Measurements from ENCODE around the gene PTPN14. TPM values are rescaled to one million over a fixed set of nuclear protein-coding genes. Genes with fewer than 3 reads are reported as not detected.
A peak's percentile ranks its signal among the peaks of the same experiment; 100 is the strongest.

PTPN14 gene
- total and polyA plus RNA-seq, 3 donors from 2014 or later = 14.8 to 59.2 (median 42.2) TPM

- no peak for TF ChIP-seq CTCF (IDR thresholded peaks at IDR 0.05)
- no peak for TF ChIP-seq POLR2A (IDR thresholded peaks at IDR 0.05)
- DNase-seq = no peak
- WGBS, 2 donors = 88 to 92% methylated on average over 5 of the region's 5 CpGs
- Histone ChIP-seq H3K4me1 (no peaks in the 10 kb centered on the region), H3K27ac (no peak overlapping the region), H3K36me3 (ENCODE audit: low read depth, missing control alignments) (no peaks in the 10 kb centered on the region), H3K27me3 (no peaks in the 10 kb centered on the region), H3K4me3 (no peak overlapping the region), H3K9me3 (no peaks in the 10 kb centered on the region)
- intact Hi-C loops (cut with DNase I; ENCODE audit: low total_unique reads) = loop anchor here (5.0 kb wide), 1 partner anchor 255 kb away; no protein-coding TSS in a partner anchor
Observed at GRCh38 chr1:214587165-214587564, 35.8 kb upstream of the PTPN14 start.

GRCh38 chr1:214586621-214587020 is 35.2 kb upstream of the PTPN14 start:
- no peaks in the 10 kb centered on the region for H3K4me1 ChIP-seq
- no peak overlapping the region for H3K27ac ChIP-seq
- intact Hi-C loops (cut with DNase I; ENCODE audit: low total_unique reads) = loop anchor here (5.0 kb wide), 1 partner anchor 254 kb away; no protein-coding TSS in a partner anchor
- no peaks in the 10 kb centered on the region for H3K27me3 ChIP-seq
- DNase-seq = no peak
- TF ChIP-seq CTCF (IDR thresholded peaks at IDR 0.05) (no peak), POLR2A (IDR thresholded peaks at IDR 0.05) (no peak)
- H3K9me3 ChIP-seq = no peaks in the 10 kb centered on the region
- H3K36me3 ChIP-seq (ENCODE audit: low read depth, missing control alignments) = no peaks in the 10 kb centered on the region
- no peak overlapping the region for H3K4me3 ChIP-seq
- WGBS, 2 donors = 81 to 91% methylated on average over 3 of the region's 3 CpGs

- intact Hi-C loops (cut with DNase I; ENCODE audit: low total_unique reads) = loop anchor here (5.0 kb wide), 1 partner anchor 253 kb away; no protein-coding TSS in a partner anchor
- H3K36me3 ChIP-seq (ENCODE audit: low read depth, missing control alignments) = no peaks in the 10 kb centered on the region
- no peak for DNase-seq
- H3K27me3 ChIP-seq = no peaks in the 10 kb centered on the region
- no peak overlapping the region for H3K27ac ChIP-seq
- no peaks in the 10 kb centered on the region for H3K4me1 ChIP-seq
- H3K9me3 ChIP-seq = no peaks in the 10 kb centered on the region
- WGBS, 2 donors = 30 to 45% methylated on average over 1 of the region's 1 CpG
- TF ChIP-seq CTCF (IDR thresholded peaks at IDR 0.05) = peak; percentile 56 to 77 (median 59)
- TF ChIP-seq POLR2A (IDR thresholded peaks at IDR 0.05) = no peak
- H3K4me3 ChIP-seq = no peak overlapping the region
Observed at GRCh38 chr1:214584805-214585766, 33.7 kb upstream of the PTPN14 start.

GRCh38 chr1:214583824-214584554 is 32.6 kb upstream of the PTPN14 start:
- WGBS, 2 donors = 75 to 77% methylated on average over 7 of the region's 7 CpGs
- Histone ChIP-seq H3K9me3 (no peaks in the 10 kb centered on the region), H3K36me3 (ENCODE audit: low read depth, missing control alignments) (no peaks in the 10 kb centered on the region), H3K4me1 (no peaks in the 10 kb centered on the region), H3K4me3 (no peak overlapping the region), H3K27ac (no peak overlapping the region), H3K27me3 (no peaks in the 10 kb centered on the region)
- intact Hi-C loops (cut with DNase I; ENCODE audit: low total_unique reads) = no loop called here
- TF ChIP-seq POLR2A (IDR thresholded peaks at IDR 0.05) (no peak), CTCF (IDR thresholded peaks at IDR 0.05) (no peak)
- DNase-seq = no peak
